ENCODE data around the gene KNDC1.

Gene KNDC1

GRCh38 chr10:133211959-133212852 lies 52.2 kb downstream of the KNDC1 start:
- no peaks in the 10 kb centered on the region for H3K4me1 ChIP-seq (ENCODE audit: insufficient read depth, insufficient read length)
- H3K9me3 ChIP-seq (ENCODE audit: insufficient read depth, low read length), result no peaks in the 10 kb centered on the region
- no peak overlapping the region for H3K4me3 ChIP-seq (ENCODE audit: insufficient read length, low read depth)
- TF ChIP-seq ZNF274 (IDR thresholded peaks at IDR 0.05; ENCODE audit: low read depth, low read length) (no peak), SUZ12 (IDR thresholded peaks at IDR 0.05; ENCODE audit: extremely low read depth, insufficient read depth, insufficient read length) (no peak), YY1 (IDR thresholded peaks at IDR 0.05; ENCODE audit: insufficient read depth, insufficient read length) (no peak)
- no peak overlapping the region for H3K9ac ChIP-seq (ENCODE audit: insufficient read length, low read depth)
- DNase-seq (ENCODE audit: low read depth, low spot score), result no peak
- H3K27me3 ChIP-seq (ENCODE audit: insufficient read depth, insufficient read length), result no peaks in the 10 kb centered on the region
- H3K36me3 ChIP-seq (ENCODE audit: insufficient read depth, insufficient read length, low read length), result no peaks in the 10 kb centered on the region

- Histone ChIP-seq H3K9ac (ENCODE audit: insufficient read length, low read depth) (no peak overlapping the region), H3K9me3 (ENCODE audit: insufficient read depth, low read length) (no peaks in the 10 kb centered on the region), H3K4me3 (ENCODE audit: insufficient read length, low read depth) (no peak overlapping the region), H3K36me3 (ENCODE audit: insufficient read depth, insufficient read length, low read length) (no peaks in the 10 kb centered on the region), H3K27me3 (ENCODE audit: insufficient read depth, insufficient read length) (no peaks in the 10 kb centered on the region), H3K4me1 (ENCODE audit: insufficient read depth, insufficient read length) (no peaks in the 10 kb centered on the region)
- DNase-seq (ENCODE audit: low read depth, low spot score), result no peak
- no peak for TF ChIP-seq YY1 (IDR thresholded peaks at IDR 0.05; ENCODE audit: insufficient read depth, insufficient read length)
- TF ChIP-seq SUZ12 (IDR thresholded peaks at IDR 0.05; ENCODE audit: extremely low read depth, insufficient read depth, insufficient read length), result no peak
- no peak for TF ChIP-seq ZNF274 (IDR thresholded peaks at IDR 0.05; ENCODE audit: low read depth, low read length)
Measured at GRCh38 chr10:133212853-133213494, 53.0 kb downstream of the KNDC1 start.

DNA sequence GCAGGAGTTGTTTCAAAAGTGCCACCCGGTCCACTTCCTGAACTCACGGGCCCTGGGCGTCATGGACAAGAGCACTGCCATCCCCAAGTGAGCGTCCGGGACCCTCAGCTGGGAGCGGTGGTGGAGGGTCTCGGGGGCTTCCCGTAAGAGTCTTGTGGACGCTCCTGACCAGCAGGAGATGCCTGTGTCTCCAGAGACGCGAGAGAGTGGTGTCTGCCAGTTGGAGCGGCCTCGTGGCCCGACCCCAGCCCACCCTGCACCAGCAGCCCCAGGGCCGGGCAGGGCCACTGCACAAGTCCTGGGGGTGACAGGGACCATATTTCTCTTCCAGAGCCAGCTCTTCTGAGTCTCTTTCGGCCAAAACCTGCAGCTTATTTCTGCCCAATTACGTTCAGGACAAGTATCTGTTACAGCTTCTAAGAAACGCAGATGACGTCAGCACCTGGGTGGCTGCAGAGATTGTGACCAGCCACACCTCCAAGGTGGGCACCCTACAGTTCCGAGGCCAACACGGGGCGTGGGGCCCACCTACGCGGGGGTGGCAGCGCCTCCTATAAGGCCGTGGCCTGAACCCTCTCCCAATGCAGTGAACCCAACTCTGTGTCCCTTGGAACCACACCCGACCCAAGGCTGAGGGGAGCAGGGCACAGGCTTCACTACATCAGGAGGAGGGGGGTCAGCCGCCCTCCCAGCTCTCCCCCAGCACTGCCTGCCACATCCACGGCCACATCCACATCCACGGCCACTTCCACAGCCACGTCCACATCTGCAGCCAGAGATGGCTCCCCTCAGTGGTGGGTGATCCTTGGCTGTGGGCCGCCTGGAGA lies 53.8 kb downstream of the KNDC1 start:
- Histone ChIP-seq H3K27me3 (ENCODE audit: insufficient read depth, insufficient read length) (no peaks in the 10 kb centered on the region), H3K4me1 (ENCODE audit: insufficient read depth, insufficient read length) (no peaks in the 10 kb centered on the region), H3K9me3 (ENCODE audit: insufficient read depth, low read length) (no peaks in the 10 kb centered on the region), H3K4me3 (ENCODE audit: insufficient read length, low read depth) (no peak overlapping the region), H3K9ac (ENCODE audit: insufficient read length, low read depth) (no peak overlapping the region), H3K36me3 (ENCODE audit: insufficient read depth, insufficient read length, low read length) (no peaks in the 10 kb centered on the region)
- no peak for DNase-seq (ENCODE audit: low read depth, low spot score)
- TF ChIP-seq YY1 (IDR thresholded peaks at IDR 0.05; ENCODE audit: insufficient read depth, insufficient read length), result no peak
- no peak for TF ChIP-seq SUZ12 (IDR thresholded peaks at IDR 0.05; ENCODE audit: extremely low read depth, insufficient read depth, insufficient read length)
- TF ChIP-seq ZNF274 (IDR thresholded peaks at IDR 0.05; ENCODE audit: low read depth, low read length), result no peak

GRCh38 chr10:133214468-133215410 lies 54.7 kb downstream of the KNDC1 start:
- DNase-seq (ENCODE audit: low read depth, low spot score), result no peak
- no peaks in the 10 kb centered on the region for H3K36me3 ChIP-seq (ENCODE audit: insufficient read depth, insufficient read length, low read length)
- H3K4me3 ChIP-seq (ENCODE audit: insufficient read length, low read depth), result no peak overlapping the region
- TF ChIP-seq SUZ12 (IDR thresholded peaks at IDR 0.05; ENCODE audit: extremely low read depth, insufficient read depth, insufficient read length) (no peak), YY1 (IDR thresholded peaks at IDR 0.05; ENCODE audit: insufficient read depth, insufficient read length) (no peak)
- no peak overlapping the region for H3K9ac ChIP-seq (ENCODE audit: insufficient read length, low read depth)
- no peaks in the 10 kb centered on the region for H3K27me3 ChIP-seq (ENCODE audit: insufficient read depth, insufficient read length)
- H3K9me3 ChIP-seq (ENCODE audit: insufficient read depth, low read length), result no peaks in the 10 kb centered on the region
- peaks cover 5% of the 10 kb centered on the region for H3K4me1 ChIP-seq (ENCODE audit: insufficient read depth, insufficient read length)

GRCh38 chr10:133215586-133215985 lies 55.6 kb downstream of the KNDC1 start:
- no peaks in the 10 kb centered on the region for H3K27me3 ChIP-seq (ENCODE audit: insufficient read depth, insufficient read length)
- no peak for DNase-seq (ENCODE audit: low read depth, low spot score)
- TF ChIP-seq YY1 (IDR thresholded peaks at IDR 0.05; ENCODE audit: insufficient read depth, insufficient read length) (no peak), SUZ12 (IDR thresholded peaks at IDR 0.05; ENCODE audit: extremely low read depth, insufficient read depth, insufficient read length) (no peak), ZNF274 (IDR thresholded peaks at IDR 0.05; ENCODE audit: low read depth, low read length) (no peak)
- H3K9ac ChIP-seq (ENCODE audit: insufficient read length, low read depth), result no peak overlapping the region
- no peaks in the 10 kb centered on the region for H3K9me3 ChIP-seq (ENCODE audit: insufficient read depth, low read length)
- no peak overlapping the region for H3K4me3 ChIP-seq (ENCODE audit: insufficient read length, low read depth)
- no peaks in the 10 kb centered on the region for H3K36me3 ChIP-seq (ENCODE audit: insufficient read depth, insufficient read length, low read length)
- peaks cover 5% of the 10 kb centered on the region for H3K4me1 ChIP-seq (ENCODE audit: insufficient read depth, insufficient read length)

DNA sequence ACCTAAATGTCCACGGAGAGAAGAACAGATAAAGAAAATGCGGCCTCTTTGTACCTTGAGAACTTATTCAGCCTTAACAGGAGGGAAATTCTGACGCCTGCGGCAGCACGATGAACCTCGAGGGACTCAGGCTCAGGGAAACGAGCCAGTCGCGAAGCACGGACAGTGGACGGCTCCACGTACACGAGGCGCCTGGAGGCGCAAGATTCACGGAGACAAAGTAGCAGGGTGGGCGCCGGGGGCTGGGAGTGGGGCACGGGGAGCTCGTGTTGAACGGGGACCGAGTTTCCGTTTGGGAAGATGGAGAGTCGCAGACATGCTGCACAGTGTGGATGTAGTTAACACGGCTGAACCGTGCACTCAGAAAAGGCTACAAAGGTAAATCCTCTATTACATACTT lies 56.8 kb downstream of the KNDC1 start:
- Histone ChIP-seq H3K36me3 (ENCODE audit: insufficient read depth, insufficient read length, low read length) (no peaks in the 10 kb centered on the region), H3K4me1 (ENCODE audit: insufficient read depth, insufficient read length) (peaks cover 5% of the 10 kb centered on the region), H3K9me3 (ENCODE audit: insufficient read depth, low read length) (no peaks in the 10 kb centered on the region), H3K9ac (ENCODE audit: insufficient read length, low read depth) (no peak overlapping the region), H3K27me3 (ENCODE audit: insufficient read depth, insufficient read length) (peaks cover 7% of the 10 kb centered on the region), H3K4me3 (ENCODE audit: insufficient read length, low read depth) (no peak overlapping the region)
- TF ChIP-seq SUZ12 (IDR thresholded peaks at IDR 0.05; ENCODE audit: extremely low read depth, insufficient read depth, insufficient read length) (no peak), ZNF274 (IDR thresholded peaks at IDR 0.05; ENCODE audit: low read depth, low read length) (no peak), YY1 (IDR thresholded peaks at IDR 0.05; ENCODE audit: insufficient read depth, insufficient read length) (no peak)
- DNase-seq (ENCODE audit: low read depth, low spot score), result no peak
